CD4-positive, alpha-beta T cell (primary cell): ENCODE results near the gene ESF1. TPM values are rescaled to one million over a fixed set of nuclear protein-coding genes. Genes with fewer than 3 reads are reported as not detected.

Source experiments
- ATAC-seq: fragments of 200-7000 bp; cut with Tn5 transposase; one replicate; pipeline ENCODE4 v1.10.0; 2022; ENCODE audit warnings: mild to moderate bottlenecking; ENCODE audit not compliant: poor library complexity
- CTCF ChIA-PET: fragments of 350-600 bp; sonication (Branson Sonifier 250); formaldehyde crosslinking; loops from one replicate; lab custom pipeline; 2021; ENCODE audit warnings: antibody characterized with exemption, inconsistent platforms; lab: Charles Lee
- POLR2A ChIA-PET: fragments of 350-600 bp; sonication (Branson Sonifier 250); formaldehyde crosslinking; loops from one replicate; lab custom pipeline; 2021; ENCODE audit warnings: antibody characterized with exemption, inconsistent platforms; lab: Charles Lee
- DNase-seq, 14 experiments: peaks; one replicate each; pipeline ENCODE4 v3.0.0-alpha.2; 2013 to 2020; ENCODE audit warnings: mixed read lengths in 2 of 14
- H3K27ac ChIP-seq, 2 donors: one replicate each; pipeline versions ENCODE4 v1.5.1 to v1.7.0; 2013; ENCODE audit warnings: low read length in 2 of 2, low read depth in 1 of 2, mild to moderate bottlenecking in 1 of 2
- H3K27me3 ChIP-seq, 2 experiments: 1 replicate in 1 of 2; 2 replicates in 1 of 2; pipeline versions ENCODE4 v1.6.1 to v1.7.0; 2013; ENCODE audit warnings: low read length in 2 of 2, control low read depth in 1 of 2, mild to moderate bottlenecking in 1 of 2, moderate library complexity in 1 of 2; ENCODE audit not compliant: insufficient read depth in 2 of 2, control insufficient read depth in 1 of 2
- H3K36me3 ChIP-seq: one replicate; pipeline ENCODE4 v1.6.1; 2013; ENCODE audit warnings: low read length, control low read depth; ENCODE audit not compliant: insufficient read depth
- H3K4me1 ChIP-seq: one replicate; pipeline ENCODE4 v1.6.1; 2013; ENCODE audit warnings: low read length, control low read depth; ENCODE audit not compliant: insufficient read depth
- H3K4me3 ChIP-seq: one replicate; pipeline ENCODE4 v1.5.1; 2013; ENCODE audit warnings: mild to moderate bottlenecking, low read length, moderate library complexity
- H3K9me3 ChIP-seq, 2 experiments: 1 replicate in 1 of 2; 2 replicates in 1 of 2; pipeline versions ENCODE4 v1.6.1 to v1.7.0; 2013; ENCODE audit warnings: low read length in 2 of 2, mild to moderate bottlenecking in 2 of 2, control low read depth in 1 of 2, moderate library complexity in 1 of 2; ENCODE audit not compliant: control insufficient read depth in 1 of 2, insufficient read depth in 1 of 2
- H3K27ac Mint-ChIP-seq: one replicate; pipeline ENCODE4 v1.8.0; 2020; ENCODE audit warnings: mixed read lengths
- H3K27me3 Mint-ChIP-seq: one replicate; pipeline ENCODE4 v1.8.0; 2021; ENCODE audit warnings: mixed read lengths
- H3K36me3 Mint-ChIP-seq: one replicate; pipeline ENCODE4 v1.8.0; 2021; ENCODE audit warnings: low read depth, mixed read lengths
- H3K4me1 Mint-ChIP-seq: one replicate; pipeline ENCODE4 v1.8.0; 2021; ENCODE audit warnings: low read depth, mixed read lengths
- H3K4me3 Mint-ChIP-seq: one replicate; pipeline ENCODE4 v1.8.0; 2020; ENCODE audit warnings: mild to moderate bottlenecking, mixed read lengths
- H3K9me3 Mint-ChIP-seq: one replicate; pipeline ENCODE4 v1.8.0; 2020; ENCODE audit warnings: mixed read lengths
- CTCF ChIP-seq: fragments of 200-600 bp; IDR thresholded peaks from one replicate; pipeline ENCODE4 v1.8.0; 2022; ENCODE audit warnings: antibody characterized with exemption, mild to moderate bottlenecking
- intact Hi-C, 2 experiments: fragments of 100-400 bp; cut with DNase I in 1 of 2; cut with micrococcal nuclease in 1 of 2; formaldehyde crosslinking; loops; one replicate each; pipeline versions ENCODE4 v1.15.1 to v1.9.0; 2023 to 2025; cut with DNase I, micrococcal nuclease
- total RNA-seq, 174 experiments: library from RNA in 2 of 174; stranded (reverse) in 2 of 174; gene quantifications; one replicate each; pipeline ENCODE4 v1.2.3 and lab custom pipeline; 2021 to 2026

Gene ESF1
- total RNA-seq, 2 experiments from 2014 or later = 6.9 to 7.1 TPM

DNA sequence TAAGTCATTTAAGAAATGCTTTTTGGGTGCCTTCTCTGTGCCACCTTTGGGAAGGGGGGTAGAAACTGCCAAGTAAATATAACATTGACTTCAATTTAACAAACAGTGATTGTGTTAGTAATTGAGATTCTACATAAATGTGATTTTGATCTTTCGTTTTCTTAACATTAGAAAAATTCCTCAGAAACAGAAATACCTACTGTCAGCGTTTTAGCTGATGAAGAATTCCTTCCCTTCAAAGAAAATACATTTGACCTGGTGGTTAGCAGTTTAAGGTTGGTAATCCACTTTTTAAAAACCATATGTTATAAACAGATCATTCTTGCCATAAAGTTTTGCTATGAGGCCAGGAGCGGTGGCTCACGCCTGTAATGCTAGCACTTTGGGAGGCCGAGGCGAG, 9.9 kb upstream of the ESF1 start:
- Histone ChIP-seq H3K36me3 (peaks cover 91% of the 10 kb centered on the region), H3K4me1 (no peaks in the 10 kb centered on the region), H3K9me3 (no peaks in the 10 kb centered on the region), H3K27me3 (no peaks in the 10 kb centered on the region), H3K27ac (no peak overlapping the region), H3K4me3 (no peak overlapping the region)
- Mint-ChIP-seq H3K36me3 (peaks cover 94% of the 10 kb centered on the region), H3K27me3 (no peaks in the 10 kb centered on the region), H3K4me1 (peaks cover 24% of the 10 kb centered on the region), H3K27ac (no peak overlapping the region), H3K9me3 (no peaks in the 10 kb centered on the region), H3K4me3 (no peak overlapping the region)
- ATAC-seq = no peak
- DNase-seq = no peak
- TF ChIP-seq CTCF = no peak
- CTCF ChIA-PET = no interaction called here
- intact Hi-C loops = no loop called here
- POLR2A ChIA-PET = interaction anchor here (1.8 kb wide), 1 partner anchor 10 kb away, joined by 5 read pairs; the partner anchor contains the start of genes ESF1 and NDUFAF5

GRCh38 chr20:13793001-13793400, 8.3 kb upstream of the ESF1 start:
- H3K4me1 ChIP-seq = no peaks in the 10 kb centered on the region
- peaks cover 86% of the 10 kb centered on the region for H3K36me3 Mint-ChIP-seq
- H3K4me1 Mint-ChIP-seq = peaks cover 30% of the 10 kb centered on the region
- DNase-seq (no peak), ATAC-seq (no peak)
- no peak overlapping the region for H3K4me3 Mint-ChIP-seq
- no peaks in the 10 kb centered on the region for H3K9me3 Mint-ChIP-seq
- POLR2A ChIA-PET = interaction anchor here (0.8 kb wide), 2 partner anchors 8 to 112 kb away, joined by 3 read pairs; partner anchors contain the start of genes ESF1 and NDUFAF5
- TF ChIP-seq CTCF = no peak
- H3K27ac ChIP-seq = no peak overlapping the region
- H3K27me3 ChIP-seq = no peaks in the 10 kb centered on the region
- H3K4me3 ChIP-seq = no peak overlapping the region
- no peak overlapping the region for H3K27ac Mint-ChIP-seq
- CTCF ChIA-PET = interaction anchor here (1.6 kb wide), 1 partner anchor 21 kb away, joined by 5 read pairs; no protein-coding TSS in a partner anchor
- H3K36me3 ChIP-seq = peaks cover 79% of the 10 kb centered on the region
- H3K9me3 ChIP-seq = no peaks in the 10 kb centered on the region
- intact Hi-C loops = no loop called here
- no peaks in the 10 kb centered on the region for H3K27me3 Mint-ChIP-seq

DNA sequence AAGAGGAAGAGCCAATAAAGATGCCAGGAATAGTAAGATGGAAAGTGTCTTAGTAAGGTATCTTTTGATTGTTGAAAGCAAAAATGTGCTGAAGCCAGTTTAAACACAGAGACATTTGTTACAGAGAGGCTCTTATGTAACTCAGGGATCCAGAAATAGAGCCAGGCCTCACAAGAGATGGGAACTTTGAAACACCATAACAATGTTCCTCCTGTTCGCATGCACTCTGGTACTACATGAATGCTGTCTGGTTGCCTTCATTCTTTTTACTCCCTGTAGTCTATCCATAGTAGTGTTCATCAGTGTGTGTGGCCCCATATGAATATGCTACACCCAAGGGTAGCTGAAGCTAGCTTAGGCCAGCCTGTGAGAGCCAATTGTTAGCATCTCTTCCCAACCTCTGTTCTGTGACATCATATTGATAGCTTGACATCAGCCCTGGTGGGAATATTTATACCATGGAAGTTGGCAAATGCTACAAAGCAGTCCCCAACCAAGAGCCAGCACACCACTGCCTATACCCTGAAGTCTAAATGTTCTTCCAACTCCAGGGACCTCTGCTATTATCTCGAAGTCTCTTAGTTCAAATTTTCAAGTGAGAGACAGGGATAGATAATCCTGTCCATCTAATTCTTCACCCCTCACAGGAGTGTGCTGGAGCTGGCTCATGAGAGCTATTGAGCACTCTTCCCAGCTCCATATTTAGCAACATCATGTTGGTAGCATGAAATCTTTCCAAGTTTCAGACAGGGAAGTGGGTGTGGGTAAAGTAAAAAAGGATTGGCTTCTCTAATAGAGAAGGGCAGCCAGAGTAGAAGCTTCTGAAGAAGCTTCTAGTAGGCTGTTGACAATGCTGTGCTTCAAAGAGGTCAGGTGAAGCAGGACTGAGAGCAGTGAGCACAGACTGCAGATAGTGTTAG, 7.1 kb upstream of the ESF1 start:
- ChIA-PET POLR2A (no interaction called here), CTCF (interaction anchor here (1.6 kb wide), 1 partner anchor 20 kb away, joined by 5 read pairs; no protein-coding TSS in a partner anchor)
- Histone ChIP-seq H3K9me3 (no peaks in the 10 kb centered on the region), H3K36me3 (peaks cover 78% of the 10 kb centered on the region), H3K4me3 (no peak overlapping the region), H3K27ac (no peak overlapping the region), H3K4me1 (no peaks in the 10 kb centered on the region), H3K27me3 (no peaks in the 10 kb centered on the region)
- no peaks in the 10 kb centered on the region for H3K9me3 Mint-ChIP-seq
- intact Hi-C loops = no loop called here
- H3K27me3 Mint-ChIP-seq = no peaks in the 10 kb centered on the region
- no peak for TF ChIP-seq CTCF
- ATAC-seq = no peak
- peaks cover 82% of the 10 kb centered on the region for H3K36me3 Mint-ChIP-seq
- peaks cover 39% of the 10 kb centered on the region for H3K4me1 Mint-ChIP-seq
- no peak overlapping the region for H3K27ac Mint-ChIP-seq
- DNase-seq = no peak
- H3K4me3 Mint-ChIP-seq = no peak overlapping the region
